GM19395 (cell line): ENCODE data around the gene EMP1.
A peak's percentile ranks its signal among the peaks of the same experiment; 100 is the strongest.

ENCODE experiments used
- ATAC-seq: cut with Tn5 transposase; IDR thresholded peaks from one replicate; pipeline ENCODE4 v1.9.1; 2021; ENCODE audit warnings: mild to moderate bottlenecking, moderate library complexity; ENCODE audit not compliant: unreplicated experiment

EMP1 gene

GRCh38 chr12:13171921-13172859, 24.3 kb upstream of the EMP1 start:
- ATAC-seq = peak; percentile 38

DNA sequence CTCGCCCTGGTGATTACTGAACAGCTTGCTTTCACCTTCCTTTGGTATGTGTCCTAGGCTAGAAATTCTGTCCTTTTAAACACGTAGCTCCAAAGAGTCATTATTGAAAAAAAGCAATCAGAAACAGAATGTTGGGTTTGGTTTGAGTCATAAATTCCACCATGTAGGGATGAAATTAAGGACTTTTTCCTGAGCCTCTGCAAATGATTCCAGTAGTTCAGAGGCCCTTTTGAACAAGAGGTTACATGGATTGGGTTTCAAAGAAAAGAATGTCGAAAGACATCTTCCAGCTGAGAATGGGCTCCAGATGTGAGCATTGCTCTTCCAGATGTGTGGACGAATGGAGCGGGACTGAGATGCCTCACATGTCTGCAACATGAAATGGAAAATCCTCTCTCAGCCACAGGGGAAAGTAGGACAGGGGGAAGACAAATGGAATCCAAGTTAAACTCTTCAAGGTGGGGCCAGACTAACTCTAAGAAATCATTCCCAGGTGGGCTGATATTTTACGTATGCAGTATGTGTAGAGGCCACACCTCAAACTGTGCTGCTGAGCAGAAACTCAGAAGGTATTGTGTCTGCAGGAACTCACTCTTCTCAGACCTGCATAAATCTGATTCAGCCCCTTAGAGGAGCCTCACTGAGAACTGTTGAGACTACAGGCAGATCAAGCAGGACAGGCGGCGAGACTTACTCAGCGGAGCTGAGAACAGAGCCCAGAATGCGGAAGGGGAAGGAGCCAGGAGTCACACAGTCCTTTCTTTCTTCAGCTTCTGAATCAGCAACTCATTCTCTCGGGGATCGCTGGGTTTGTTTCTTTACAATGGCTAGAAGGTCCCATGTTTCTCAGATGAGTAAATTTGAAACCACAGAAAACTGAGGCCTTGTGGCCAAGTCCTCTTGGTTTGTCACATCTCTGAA, 23.3 kb upstream of the EMP1 start:
- peak; percentile 96 for ATAC-seq

GRCh38 chr12:13175499-13175898, 21.0 kb upstream of the EMP1 start:
- no peak for ATAC-seq

DNA sequence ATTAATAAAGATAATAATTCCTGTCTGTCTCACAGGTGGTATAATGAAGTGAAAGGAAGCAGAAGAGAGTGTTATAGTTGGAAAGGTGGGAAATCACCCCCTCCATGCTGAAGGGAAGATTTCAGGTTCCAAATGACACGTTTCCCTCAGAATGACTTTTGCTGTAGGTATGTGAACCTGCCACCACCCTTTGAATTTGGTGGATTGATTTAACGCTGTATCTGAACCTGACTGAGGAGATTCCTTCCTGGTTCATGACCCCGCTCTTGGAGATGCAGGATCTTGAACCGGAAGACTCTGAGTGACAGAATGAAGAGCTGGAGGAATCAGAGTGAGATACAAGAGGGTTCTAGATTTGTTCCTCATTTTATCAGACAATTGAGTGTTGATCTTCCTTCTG, 20.3 kb upstream of the EMP1 start:
- no peak for ATAC-seq

GRCh38 chr12:13177373-13177772, 19.2 kb upstream of the EMP1 start:
- no peak for ATAC-seq

DNA sequence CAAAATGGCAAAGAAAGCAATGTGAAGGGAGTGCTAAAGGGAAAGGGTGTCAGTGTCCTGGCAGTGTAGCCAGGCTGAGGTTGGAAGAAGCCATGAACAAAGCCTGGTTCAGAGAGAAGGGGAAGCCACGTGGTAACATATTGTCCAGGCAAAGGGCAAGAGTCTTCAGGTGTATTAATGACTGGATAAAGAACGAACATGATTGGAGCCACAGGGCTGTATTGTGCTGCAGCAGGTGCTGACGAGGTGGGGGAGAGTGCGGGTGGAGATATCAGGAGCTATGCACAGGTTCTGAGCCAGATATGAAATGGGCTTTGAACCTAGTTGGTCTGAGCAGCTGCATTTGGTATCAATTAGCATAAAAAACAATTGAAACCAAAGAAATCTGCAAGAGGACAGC, 18.6 kb upstream of the EMP1 start:
- no peak for ATAC-seq

- ATAC-seq = no peak
Observed at GRCh38 chr12:13178568-13179210, 17.8 kb upstream of the EMP1 start.

- no peak for ATAC-seq
Observed at GRCh38 chr12:13179211-13180074, 17.1 kb upstream of the EMP1 start.

- ATAC-seq = no peak
Observed at GRCh38 chr12:13181375-13182070, 15.0 kb upstream of the EMP1 start.

- no peak for ATAC-seq
Observed at GRCh38 chr12:13182881-13183280, 13.6 kb upstream of the EMP1 start.

DNA sequence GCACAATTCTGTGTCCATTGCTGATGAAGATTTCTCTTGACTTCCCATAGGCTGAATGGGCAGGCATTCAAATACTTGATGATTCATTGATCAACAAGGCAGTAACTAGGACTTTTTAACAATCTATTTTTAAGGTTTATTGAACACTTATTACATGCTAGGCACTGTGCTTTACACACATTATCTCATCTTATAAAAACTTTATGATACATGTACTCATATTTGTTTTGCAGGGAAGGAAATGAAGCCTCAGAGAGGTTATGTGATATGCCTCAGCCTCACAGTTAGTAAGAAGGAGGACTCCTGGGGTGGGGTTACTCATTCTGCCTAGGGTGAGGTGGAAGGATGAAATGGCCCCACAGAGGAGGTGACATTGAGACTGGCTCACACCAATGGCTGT, 12.9 kb upstream of the EMP1 start:
- ATAC-seq = no peak

DNA sequence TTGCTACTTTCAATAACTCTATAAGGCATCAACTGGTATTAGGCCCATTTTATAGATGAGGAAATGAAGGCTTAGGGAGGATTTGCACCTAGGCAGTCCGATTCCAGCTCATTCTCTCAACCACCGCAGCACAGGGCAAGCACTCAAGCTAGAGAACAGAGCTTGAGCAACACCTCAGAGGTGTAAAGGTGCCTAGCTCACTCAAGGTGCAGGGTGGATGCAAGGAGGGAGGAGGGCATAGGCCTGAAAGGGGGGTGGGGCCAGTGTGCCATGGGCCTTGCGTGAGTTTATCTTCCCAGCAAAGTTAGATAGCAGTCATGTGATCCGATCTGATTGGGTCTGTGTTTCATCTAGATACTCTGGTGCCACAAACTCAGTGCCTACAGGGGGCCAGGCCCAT, 10.2 kb upstream of the EMP1 start:
- ATAC-seq = no peak

- ATAC-seq = no peak
Observed at GRCh38 chr12:13187399-13187798, 9.1 kb upstream of the EMP1 start.

GRCh38 chr12:13189264-13189663, 7.3 kb upstream of the EMP1 start:
- no peak for ATAC-seq

DNA sequence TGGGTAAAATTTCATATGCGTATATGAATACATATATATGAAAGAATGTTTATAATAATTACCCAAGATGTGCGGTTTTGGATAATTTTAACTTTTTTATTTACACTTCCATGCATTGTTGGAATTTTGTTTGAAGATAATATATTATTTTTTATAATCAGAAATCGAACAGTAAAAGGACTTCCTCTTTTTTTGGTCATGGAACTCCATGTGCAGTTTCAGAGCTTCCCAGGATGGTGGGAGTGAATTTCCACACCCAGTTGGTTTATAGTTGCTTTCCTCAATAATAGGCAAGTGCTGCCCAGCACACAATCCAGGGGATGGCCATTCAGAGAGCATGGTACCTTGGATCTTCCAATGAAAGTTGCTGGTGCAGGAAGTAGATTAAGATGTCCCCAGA, 6.3 kb upstream of the EMP1 start:
- no peak for ATAC-seq

- ATAC-seq = no peak
Observed at GRCh38 chr12:13192719-13193118, 3.8 kb upstream of the EMP1 start.

DNA sequence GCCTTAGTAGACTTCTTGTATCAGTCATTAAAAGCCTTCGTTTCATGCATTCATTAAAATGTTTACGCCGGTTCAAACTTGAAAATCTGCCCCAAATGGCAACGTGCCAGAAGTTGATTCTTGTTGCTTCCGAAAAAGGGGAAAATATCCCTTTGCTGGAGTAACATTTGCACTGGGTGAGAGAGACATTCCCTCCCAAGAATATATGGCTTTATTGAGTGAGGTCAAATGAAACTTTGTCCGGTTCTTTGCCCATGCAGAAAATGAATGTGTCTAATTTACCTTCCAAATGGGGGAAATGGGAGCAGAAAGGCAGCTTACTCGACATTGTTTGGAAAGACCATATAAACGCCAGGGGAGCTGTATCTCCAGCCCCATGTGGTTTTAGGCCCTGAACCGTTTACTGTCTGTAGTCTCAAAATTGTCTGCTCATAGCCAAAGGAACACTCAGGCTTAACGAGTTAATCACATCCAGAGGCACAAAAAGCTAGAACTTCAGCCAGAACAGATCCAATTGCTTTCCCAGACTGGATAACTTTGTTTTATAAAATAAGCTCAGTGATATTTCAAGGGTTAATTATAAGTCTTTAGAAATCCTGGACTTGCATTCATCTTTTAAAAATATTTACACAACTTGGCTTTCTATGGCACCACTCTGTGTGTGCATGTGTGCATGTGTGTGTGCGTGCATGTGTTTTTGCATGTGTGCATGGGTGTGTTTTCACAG, 2.9 kb upstream of the EMP1 start:
- no peak for ATAC-seq

GRCh38 chr12:13194401-13195110, 2.0 kb upstream of the EMP1 start:
- ATAC-seq = no peak
